Muscle layer of duodenum (tissue), 2 donors: ENCODE data around the gene TSFM.
A peak's percentile ranks its signal among the peaks of the same experiment; 100 is the strongest.

Source experiments
- H3K27ac ChIP-seq: one replicate; pipeline ENCODE4 v1.7.0; 2013; ENCODE audit warnings: mild to moderate bottlenecking, low read length
- H3K27me3 ChIP-seq: one replicate; pipeline ENCODE4 v1.7.0; 2013; ENCODE audit warnings: low read depth, mild to moderate bottlenecking, control low read depth, low read length
- H3K36me3 ChIP-seq, 2 donors: one replicate each; pipeline ENCODE4 v1.7.0; 2013; ENCODE audit warnings: low read length in 2 of 2, control low read depth in 1 of 2, mild to moderate bottlenecking in 1 of 2; ENCODE audit not compliant: insufficient read depth in 2 of 2, control insufficient read depth in 1 of 2
- H3K4me1 ChIP-seq, 2 donors: one replicate each; pipeline ENCODE4 v1.7.0; 2013; ENCODE audit warnings: low read length in 2 of 2, mild to moderate bottlenecking in 2 of 2, control low read depth in 1 of 2, moderate library complexity in 1 of 2; ENCODE audit not compliant: insufficient read depth in 2 of 2, control insufficient read depth in 1 of 2
- H3K4me3 ChIP-seq, 2 donors: one replicate each; pipeline ENCODE4 v1.7.0; 2013; ENCODE audit warnings: low read length in 2 of 2, low read depth in 1 of 2, mild to moderate bottlenecking in 1 of 2
- H3K9me3 ChIP-seq, 2 donors: one replicate each; pipeline ENCODE4 v1.7.0; 2013; ENCODE audit warnings: low read length in 2 of 2, control low read depth in 1 of 2, mild to moderate bottlenecking in 1 of 2; ENCODE audit not compliant: control insufficient read depth in 1 of 2
- donor health status: healthy.

TSFM gene

DNA sequence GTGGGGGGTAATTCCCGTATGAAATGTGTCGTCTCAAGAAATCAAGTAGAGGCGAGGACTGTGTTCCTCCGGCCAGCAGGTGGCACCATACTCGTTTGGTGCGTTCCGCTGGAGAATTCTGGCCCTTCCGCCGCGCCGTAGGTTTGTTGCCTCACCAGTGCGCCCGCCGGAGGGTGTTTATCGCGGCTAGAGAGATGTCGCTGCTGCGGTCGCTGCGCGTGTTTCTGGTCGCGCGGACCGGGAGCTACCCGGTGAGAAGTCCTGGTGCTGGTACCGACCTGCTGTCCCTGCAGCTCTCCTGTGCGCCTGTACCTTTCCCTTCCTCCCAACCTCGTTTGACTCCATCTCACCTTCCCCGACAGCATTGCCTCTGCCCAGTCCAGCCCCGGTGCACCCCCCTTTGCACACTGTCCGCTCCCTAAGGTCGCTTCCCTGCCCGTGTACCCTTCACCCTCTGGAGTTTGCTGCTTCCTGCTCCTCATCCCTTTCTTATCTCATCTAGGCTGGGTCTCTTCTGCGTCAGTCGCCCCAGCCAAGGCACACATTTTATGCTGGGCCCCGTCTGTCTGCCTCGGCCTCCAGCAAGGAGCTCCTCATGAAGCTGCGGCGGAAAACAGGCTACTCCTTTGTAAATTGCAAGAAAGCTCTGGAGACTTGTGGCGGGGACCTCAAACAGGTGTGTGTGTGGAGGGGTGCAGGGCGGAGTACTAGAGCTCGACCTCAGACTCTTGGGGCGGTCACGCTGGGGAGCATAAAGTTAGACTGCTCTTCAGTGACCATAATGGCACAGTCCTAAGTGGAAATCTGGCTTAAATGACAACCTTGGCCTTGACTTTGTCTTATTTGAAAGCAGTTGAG lies at the start of gene TSFM:
TSS of gene TSFM (plus strand) at position 180 of the 858 bp plus-strand sequence. CDS start at position 195, 15 bp downstream.
- Histone ChIP-seq H3K36me3 (peaks cover 16 to 21% of the 10 kb centered on the region in 2 donors), H3K4me1 (peaks cover 0 to 16% of the 10 kb centered on the region in 2 donors), H3K9me3 (no peaks in the 10 kb centered on the region), H3K27me3 (no peaks in the 10 kb centered on the region), H3K4me3 (peak within 1 kb of the TSS; percentile 86 to 87), H3K27ac (peak within 1 kb of the TSS; percentile 50)

DNA sequence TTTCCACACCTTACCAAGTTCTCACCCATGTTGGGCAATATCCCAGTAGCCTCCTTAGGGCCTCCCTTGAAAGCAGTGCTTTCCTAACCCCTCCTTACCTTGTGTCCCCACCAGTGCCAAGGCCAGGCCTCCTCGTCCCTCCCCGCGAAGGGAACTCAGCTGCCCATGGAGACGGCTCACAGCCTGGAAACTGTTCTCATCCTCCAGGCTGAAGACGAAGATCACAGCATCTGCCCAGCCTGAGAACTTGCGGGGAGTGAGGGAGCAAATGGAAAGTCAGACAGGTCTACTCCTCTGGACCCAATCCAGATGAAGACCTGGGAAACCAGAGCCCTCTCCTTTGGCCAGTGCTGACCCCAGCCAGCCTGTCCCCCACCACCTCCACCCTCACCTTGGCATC lies 48.7 kb upstream of the TSFM start:
- no peaks in the 10 kb centered on the region for H3K36me3 ChIP-seq
- H3K4me1 ChIP-seq = peaks cover 0 to 37% of the 10 kb centered on the region in 2 donors
- peaks cover 25% of the 10 kb centered on the region for H3K27me3 ChIP-seq
- H3K9me3 ChIP-seq = no peaks in the 10 kb centered on the region
- no peak overlapping the region for H3K27ac ChIP-seq
- H3K4me3 ChIP-seq = no peak overlapping the region

DNA sequence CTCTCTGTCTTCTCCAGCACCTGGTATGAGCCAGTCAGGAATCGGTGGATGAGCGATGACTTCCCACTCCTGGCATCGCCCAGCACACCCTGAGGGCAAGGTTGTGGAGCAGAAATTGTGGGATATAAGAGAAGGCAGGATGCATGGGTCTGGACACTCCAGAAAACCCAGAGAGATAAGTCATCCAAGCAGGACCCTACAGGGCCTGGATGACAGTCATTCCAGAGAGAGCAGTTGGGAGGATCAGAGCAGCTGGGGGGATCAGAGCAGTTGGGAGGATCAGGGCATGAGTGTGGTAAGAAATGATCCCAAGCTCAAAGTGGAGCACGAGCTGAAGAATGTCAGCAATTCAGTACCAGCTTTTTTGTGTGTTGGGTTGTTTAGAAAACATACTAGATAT lies 48.0 kb upstream of the TSFM start:
- Histone ChIP-seq H3K4me1 (peaks cover 0 to 42% of the 10 kb centered on the region in 2 donors), H3K36me3 (no peaks in the 10 kb centered on the region), H3K27ac (no peak overlapping the region), H3K27me3 (peaks cover 32% of the 10 kb centered on the region), H3K4me3 (no peak overlapping the region), H3K9me3 (no peaks in the 10 kb centered on the region)

DNA sequence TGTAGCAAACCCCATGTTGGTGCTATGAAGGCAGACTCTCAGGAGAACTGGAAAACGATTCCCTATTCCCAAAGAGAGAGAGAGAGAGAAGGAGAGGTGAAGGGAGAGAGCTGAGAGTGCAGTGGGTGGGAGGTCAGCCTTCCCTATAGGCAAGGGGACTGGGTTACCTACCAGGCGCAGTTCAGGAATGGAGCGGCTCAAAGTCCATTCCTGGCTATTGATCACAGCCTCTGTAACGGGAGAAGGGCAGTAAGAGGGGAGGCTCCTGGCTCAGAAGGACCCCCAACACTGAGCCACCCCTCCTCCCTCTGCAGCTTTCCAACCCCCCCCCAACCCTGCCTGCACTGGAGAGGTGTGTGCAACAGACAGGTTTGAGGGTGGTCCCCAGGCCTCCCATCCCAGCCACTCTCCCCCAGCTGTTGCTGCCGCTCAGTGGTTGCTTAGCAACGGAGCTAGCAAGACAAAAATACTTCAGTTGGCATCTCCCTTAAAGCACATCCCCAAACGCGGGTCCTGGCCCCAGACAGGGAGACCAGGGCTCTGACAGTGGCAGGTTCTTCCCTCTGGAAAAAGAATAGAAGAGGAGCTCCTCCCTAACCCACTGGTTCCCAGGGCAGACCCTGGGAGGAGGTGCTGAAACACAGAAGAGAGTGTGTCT lies 47.3 kb upstream of the TSFM start:
- H3K27me3 ChIP-seq = peaks cover 34% of the 10 kb centered on the region

DNA sequence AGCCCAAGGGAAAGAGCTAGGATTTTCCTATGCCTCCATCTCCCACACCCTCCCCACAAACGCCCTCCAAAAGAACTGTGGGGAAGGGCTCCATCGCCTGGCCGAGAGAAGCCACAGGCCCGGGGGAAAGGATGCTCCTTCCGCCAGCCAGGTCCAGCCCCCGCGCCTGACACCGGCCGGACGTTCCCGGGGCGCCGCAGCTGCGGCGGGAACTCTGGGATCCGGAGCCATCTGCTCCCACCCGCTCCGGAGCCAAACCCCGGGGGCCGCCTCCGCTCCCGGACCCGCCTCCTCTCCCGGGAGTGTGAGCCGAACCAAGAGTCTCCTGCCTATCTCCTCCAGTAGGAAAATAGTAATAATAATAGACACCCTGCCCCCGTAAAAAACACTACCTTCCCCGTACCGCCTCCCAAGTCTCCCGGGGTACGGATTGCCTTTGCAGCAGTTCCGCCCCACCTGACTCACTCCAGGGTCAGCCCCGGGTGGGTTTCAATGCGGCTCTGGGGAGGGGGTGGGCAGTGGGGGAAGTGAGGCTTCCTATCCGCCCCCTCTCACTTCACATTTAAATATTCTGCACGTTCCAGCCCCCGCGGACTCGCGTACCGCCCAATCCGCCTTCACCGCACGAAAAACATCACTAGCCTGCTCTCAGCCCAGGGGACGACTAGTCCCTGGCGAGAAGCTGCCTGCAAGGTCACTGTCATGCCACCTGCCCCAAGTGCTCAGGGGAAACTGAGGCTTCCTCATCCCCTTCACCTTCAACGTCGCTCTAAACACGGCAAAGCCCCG lies 46.4 kb upstream of the TSFM start:
- Histone ChIP-seq H3K4me3 (peak overlapping the region in 1 of 2 donors; percentile 29), H3K9me3 (no peaks in the 10 kb centered on the region), H3K27ac (no peak overlapping the region), H3K27me3 (peaks cover 35% of the 10 kb centered on the region), H3K4me1 (peaks cover 0 to 42% of the 10 kb centered on the region in 2 donors), H3K36me3 (no peaks in the 10 kb centered on the region)

More for the DNA sequence above, 47.3 kb upstream of the TSFM start:
- H3K9me3 ChIP-seq = no peaks in the 10 kb centered on the region
- H3K4me1 ChIP-seq = peaks cover 0 to 42% of the 10 kb centered on the region in 2 donors
- no peak overlapping the region for H3K4me3 ChIP-seq
- no peaks in the 10 kb centered on the region for H3K36me3 ChIP-seq
- H3K27ac ChIP-seq = no peak overlapping the region

DNA sequence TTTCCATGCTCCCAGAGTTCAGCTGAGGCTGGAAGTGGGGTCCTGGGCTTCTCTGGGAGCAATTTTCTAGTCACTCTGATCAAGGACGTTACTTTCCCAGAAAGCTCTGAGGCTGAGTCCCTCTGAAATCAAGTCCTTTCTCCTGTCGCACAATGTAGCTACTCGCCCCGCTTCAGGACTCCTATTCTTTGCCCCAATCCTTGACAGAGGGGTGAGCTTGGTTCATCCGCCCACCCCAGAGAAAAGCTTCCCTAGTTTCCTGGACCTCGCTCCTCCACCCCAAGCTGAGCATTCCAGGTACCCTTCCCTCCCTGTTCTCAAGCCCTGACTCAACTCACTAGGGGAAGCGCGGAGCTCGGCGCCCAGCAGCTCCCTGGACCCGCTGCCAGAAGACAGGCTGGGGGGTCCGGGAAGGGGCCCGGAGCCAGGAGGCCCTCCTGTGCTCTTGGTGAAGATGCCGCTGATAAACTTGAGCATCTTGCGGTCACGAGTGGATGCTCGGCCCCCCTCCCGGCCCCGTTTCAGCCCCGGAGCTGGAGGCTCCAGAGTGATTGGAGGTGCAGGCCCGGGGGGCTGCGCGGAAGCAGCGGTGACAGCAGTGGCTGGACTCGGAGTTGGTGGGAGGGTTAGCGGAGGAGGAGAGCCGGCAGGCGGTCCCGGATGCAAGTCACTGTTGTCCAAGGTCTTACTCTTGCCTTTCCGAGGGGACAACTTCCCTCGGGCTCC lies 45.7 kb upstream of the TSFM start:
- Histone ChIP-seq H3K4me1 (peaks cover 0 to 42% of the 10 kb centered on the region in 2 donors), H3K27ac (no peak overlapping the region), H3K27me3 (peaks cover 38% of the 10 kb centered on the region)

DNA sequence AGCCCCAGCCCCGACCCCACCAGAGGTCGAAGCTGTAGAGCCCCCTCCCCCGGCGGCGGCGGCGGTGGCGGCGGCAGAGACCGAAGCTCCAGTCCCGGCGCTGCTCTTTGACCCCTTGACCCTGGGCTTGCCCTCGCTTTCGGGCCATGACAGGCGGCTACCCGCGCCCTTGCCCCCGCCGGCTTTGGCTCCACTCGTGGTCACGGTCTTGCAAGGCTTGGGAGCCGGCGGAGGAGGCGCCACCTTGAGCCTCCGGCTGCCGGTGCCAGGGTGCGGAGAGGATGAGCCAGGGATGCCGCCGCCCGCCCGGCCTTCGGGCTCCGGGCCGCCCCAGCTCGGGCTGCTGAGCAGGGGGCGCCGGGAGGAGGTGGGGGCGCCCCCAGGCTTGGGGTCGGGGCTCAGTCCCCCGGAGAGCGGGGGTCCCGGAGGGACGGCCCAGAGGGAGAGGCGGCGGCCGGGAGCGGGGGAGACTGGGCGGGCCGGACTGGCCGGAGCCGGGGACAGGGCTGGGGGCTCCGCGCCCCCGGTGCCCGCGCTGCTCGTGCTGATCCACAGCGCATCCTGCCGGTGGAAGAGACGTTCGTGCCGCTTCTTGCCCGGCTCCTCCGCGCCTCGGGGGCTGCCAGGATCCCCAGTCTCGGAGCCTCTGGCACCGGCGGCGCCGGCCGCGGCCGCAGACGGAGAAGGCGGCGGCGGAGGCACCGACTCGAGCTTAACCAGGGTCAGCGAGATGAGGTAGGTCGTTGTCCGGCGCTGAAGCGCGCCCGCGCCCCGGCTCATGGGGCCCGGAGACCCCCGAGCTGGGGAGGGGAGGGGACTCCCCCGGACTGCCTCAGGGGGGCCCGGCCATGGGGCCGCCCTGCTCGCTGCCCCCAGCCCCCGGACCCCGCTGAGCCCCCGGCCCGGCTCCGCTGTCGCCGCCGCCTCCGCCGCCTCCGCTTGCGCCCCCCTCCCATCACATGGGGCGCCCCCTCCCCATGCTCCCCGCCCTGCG lies 44.8 kb upstream of the TSFM start:
- peaks cover 38% of the 10 kb centered on the region for H3K27me3 ChIP-seq

More for the DNA sequence above, 45.7 kb upstream of the TSFM start:
- Histone ChIP-seq H3K9me3 (no peaks in the 10 kb centered on the region), H3K36me3 (no peaks in the 10 kb centered on the region), H3K4me3 (no peak overlapping the region)

DNA sequence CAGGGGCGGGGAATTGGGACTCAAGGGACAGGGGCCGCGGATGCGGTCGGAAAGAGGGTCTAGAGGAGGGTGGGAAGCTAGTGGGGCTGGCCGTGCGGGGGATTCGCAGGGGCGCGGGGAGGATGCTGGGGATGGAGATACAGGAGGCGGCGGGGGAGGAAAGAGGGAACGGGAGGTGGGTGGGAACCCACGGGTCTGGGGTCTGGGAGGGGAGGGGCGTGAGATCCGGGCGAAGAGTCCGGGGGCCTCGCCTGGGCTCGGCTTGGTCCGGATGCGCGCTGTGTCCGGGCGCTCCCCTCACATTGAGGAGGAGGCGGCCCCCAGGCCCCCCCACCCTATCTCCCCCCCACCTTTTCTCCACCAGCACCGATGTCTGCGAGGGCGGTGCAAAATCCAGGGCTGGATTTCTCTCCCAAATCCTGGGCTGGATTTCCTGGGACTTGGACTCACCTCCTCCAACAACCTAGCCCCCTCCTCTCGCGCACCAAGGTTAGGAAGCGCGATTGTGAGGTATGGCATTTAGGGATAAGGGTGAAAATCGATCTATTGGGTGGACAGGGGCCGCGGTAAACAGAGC lies 43.8 kb upstream of the TSFM start, which contains the start of gene AGAP2:
TSS of gene AGAP2 (minus strand) at position 82 of the 577 bp plus-strand sequence. CDS start 496 bp downstream, outside the sequence.
- Histone ChIP-seq H3K9me3 (no peaks in the 10 kb centered on the region), H3K4me1 (peaks cover 0 to 42% of the 10 kb centered on the region in 2 donors), H3K27ac (no peak within 1 kb of the TSS), H3K4me3 (peak within 1 kb of the TSS in 1 of 2 donors; percentile 60), H3K36me3 (no peaks in the 10 kb centered on the region), H3K27me3 (peaks cover 38% of the 10 kb centered on the region)

More for the DNA sequence above, 44.8 kb upstream of the TSFM start:
- Histone ChIP-seq H3K4me3 (peak overlapping the region in 1 of 2 donors; percentile 60), H3K27ac (no peak overlapping the region), H3K4me1 (peaks cover 0 to 42% of the 10 kb centered on the region in 2 donors), H3K36me3 (no peaks in the 10 kb centered on the region), H3K9me3 (no peaks in the 10 kb centered on the region)

DNA sequence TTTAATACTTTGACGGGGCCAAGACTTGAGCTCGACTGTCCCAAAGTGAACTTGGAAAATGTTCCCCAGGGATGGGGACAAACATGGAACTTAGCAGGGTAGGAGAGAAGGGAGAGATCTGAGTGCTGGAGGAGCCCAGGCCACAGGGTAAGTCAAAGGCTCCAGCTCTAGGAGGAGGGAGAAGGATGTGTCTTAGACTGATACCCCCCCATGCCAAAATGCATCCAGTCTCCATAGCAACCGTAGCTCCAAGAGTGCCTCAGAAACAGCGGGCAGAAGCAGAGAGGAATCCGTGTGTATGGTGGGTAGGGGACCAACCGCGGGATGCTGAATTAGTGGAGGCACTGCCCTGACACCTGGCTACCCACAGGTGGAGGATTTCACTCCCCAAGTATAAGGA lies 43.2 kb upstream of the TSFM start:
- Histone ChIP-seq H3K4me1 (peaks cover 0 to 42% of the 10 kb centered on the region in 2 donors), H3K4me3 (no peak overlapping the region), H3K36me3 (no peaks in the 10 kb centered on the region), H3K9me3 (no peaks in the 10 kb centered on the region), H3K27ac (no peak overlapping the region), H3K27me3 (peaks cover 33% of the 10 kb centered on the region)
